HCT116 (cell line): ENCODE data around the gene RFX3. TPM values are rescaled to one million over a fixed set of nuclear protein-coding genes. Genes with fewer than 3 reads are reported as not detected.

Experiments used
- ATAC-seq: fragments of 200-7000 bp; cut with Tn5 transposase; 2 replicates; pipeline ENCODE4 v1.9.1; 2020; ENCODE audit warnings: mild to moderate bottlenecking, moderate library complexity
- BruUV-seq: library from RNA; stranded (reverse); fragments of 400-500 nt; replicated peaks from 2 replicates; lab custom pipeline; 2021; lab: Mats Ljungman, UMichigan
- CTCF ChIA-PET: fragments of 300-600 bp; sonication (Branson Sonifier 250); formaldehyde crosslinking; loops from one replicate; lab custom pipeline; 2021; ENCODE audit warnings: antibody characterized with exemption; lab: Charles Lee
- POLR2A ChIA-PET: fragments of 300-600, 350-600 bp; sonication (Branson Sonifier 250); formaldehyde crosslinking; loops from one replicate; lab custom pipeline; 2021; ENCODE audit warnings: antibody characterized with exemption; lab: Charles Lee
- RAD21 ChIA-PET, 2 experiments: fragments of 300-600 bp; sonication (Branson Sonifier 250); formaldehyde crosslinking; loops; one replicate each; lab custom pipeline; 2023; ENCODE audit warnings: low total read pairs in 2 of 2; ENCODE audit not compliant: uncharacterized antibody in 2 of 2, unreplicated experiment in 2 of 2, low non-redundant PET in 1 of 2; lab: Charles Lee
- DNase-seq: peaks from one replicate; pipeline ENCODE4 v3.0.0-alpha.2; 2010; ENCODE audit warnings: low read depth, low spot score
- H2AFZ ChIP-seq: fragments of 200-600 bp; shearing (Covaris generic), sonication (generic); 2 replicates; pipeline ENCODE4 v1.6.1; 2017; ENCODE audit warnings: low read depth, mixed run types, mixed read lengths, antibody characterized with exemption, low read length; ENCODE audit not compliant: poor library complexity, severe bottlenecking
- H3K27ac ChIP-seq: 2 replicates; pipeline ENCODE4 v1.5.1; 2012; ENCODE audit warnings: low read depth, low read length
- H3K27me3 ChIP-seq: fragments of 200-600 bp; sonication (generic); 2 replicates; pipeline ENCODE4 v1.6.1; 2016; ENCODE audit warnings: mixed run types, low read length, mixed read lengths; ENCODE audit not compliant: insufficient read depth
- H3K36me3 ChIP-seq, 2 experiments: fragments of 200-500 bp in 1 of 2; fragments of 200-600 bp in 1 of 2; sonication (Bioruptor generic) in 1 of 2; sonication (generic) in 1 of 2; 2 replicates each; pipeline versions ENCODE4 v1.5.1 to v1.6.1; 2014 to 2016; ENCODE audit warnings: low read length in 2 of 2, inconsistent platforms in 1 of 2, mixed read lengths in 1 of 2, mixed run types in 1 of 2; ENCODE audit not compliant: insufficient read depth in 2 of 2, control insufficient read depth in 1 of 2
- H3K4me1 ChIP-seq, 2 experiments: fragments of 200-600 bp in 1 of 2; sonication (generic) in 1 of 2; 2 replicates each; pipeline versions ENCODE4 v1.5.1 to v1.6.1; 2012 to 2017; ENCODE audit warnings: low read length in 2 of 2, inconsistent platforms in 1 of 2, mild to moderate bottlenecking in 1 of 2, mixed read lengths in 1 of 2, mixed run types in 1 of 2, moderate library complexity in 1 of 2; ENCODE audit not compliant: insufficient read depth in 2 of 2, control insufficient read depth in 1 of 2
- H3K4me2 ChIP-seq: fragments of 200-600 bp; sonication (generic); 2 replicates; pipeline ENCODE4 v1.6.1; 2017; ENCODE audit warnings: mixed run types, low read length, mixed read lengths
- H3K4me3 ChIP-seq, 2 experiments: fragments of 200-600 bp in 1 of 2; sonication (generic) in 1 of 2; replicated peaks in 1 of 2; 2 replicates each; pipeline ENCODE4 v1.5.1; 2011 to 2016; ENCODE audit warnings: low read length in 2 of 2, control low read depth in 1 of 2, low read depth in 1 of 2, mild to moderate bottlenecking in 1 of 2, mixed read lengths in 1 of 2, mixed run types in 1 of 2
- H3K79me2 ChIP-seq: fragments of 200-600 bp; sonication (generic); 2 replicates; pipeline ENCODE4 v1.6.1; 2017; ENCODE audit warnings: mild to moderate bottlenecking, mixed run types, low read length, moderate library complexity, mixed read lengths; ENCODE audit not compliant: insufficient read depth
- H3K9ac ChIP-seq: fragments of 200-600 bp; sonication (generic); 2 replicates; pipeline ENCODE4 v1.6.1; 2016; ENCODE audit warnings: low read length, mixed read lengths
- H3K9me2 ChIP-seq: fragments of 200-600 bp; sonication (generic), shearing (Covaris generic); 2 replicates; pipeline ENCODE4 v1.6.1; 2017; ENCODE audit warnings: mixed run types, mild to moderate bottlenecking, moderate library complexity; ENCODE audit not compliant: insufficient read depth
- H3K9me3 ChIP-seq, 2 experiments: fragments of 200-500 bp in 1 of 2; fragments of 200-600 bp in 1 of 2; sonication (Bioruptor generic) in 1 of 2; sonication (generic) in 1 of 2; 2 replicates each; pipeline ENCODE4 v1.6.1; 2014 to 2017; ENCODE audit warnings: low read length in 2 of 2, mixed read lengths in 2 of 2, inconsistent platforms in 1 of 2, low read depth in 1 of 2, mild to moderate bottlenecking in 1 of 2, mixed run types in 1 of 2, moderate library complexity in 1 of 2; ENCODE audit not compliant: control insufficient read depth in 1 of 2, insufficient read depth in 1 of 2
- H4K20me1 ChIP-seq: fragments of 200-600 bp; sonication (generic), shearing (Covaris generic); 2 replicates; pipeline ENCODE4 v1.6.1; 2017; ENCODE audit warnings: mixed run types, mild to moderate bottlenecking, moderate library complexity; ENCODE audit not compliant: insufficient read depth
- ATF3 ChIP-seq: IDR thresholded peaks from 2 replicates; pipeline ENCODE4 v1.6.1; 2012
- CBX3 ChIP-seq: IDR thresholded peaks from 2 replicates; pipeline ENCODE4 v1.6.1; 2012; ENCODE audit warnings: low read depth
- CEBPB ChIP-seq: IDR thresholded peaks from 2 replicates; pipeline ENCODE4 v1.6.1; 2012; ENCODE audit warnings: low read depth
- CTCF ChIP-seq, 3 experiments: fragments of 200-600 bp in 1 of 3; sonication (generic) in 1 of 3; IDR thresholded peaks in 2 of 3; conservative IDR thresholded peaks in 1 of 3; 2 replicates each; pipeline ENCODE4 v1.5.1; 2012 to 2017; ENCODE audit warnings: low read depth in 2 of 3, low read length in 2 of 3, antibody characterized with exemption in 1 of 3, borderline replicate concordance in 1 of 3, control low read depth in 1 of 3, mild to moderate bottlenecking in 1 of 3, mixed read lengths in 1 of 3, mixed run types in 1 of 3, moderate library complexity in 1 of 3; ENCODE audit not compliant: insufficient read depth in 1 of 3
- ELF1 ChIP-seq: IDR thresholded peaks from 2 replicates; pipeline ENCODE4 v1.6.1; 2012; ENCODE audit warnings: low read depth, borderline replicate concordance
- EZH2phosphoT487 ChIP-seq: fragments of 200-600 bp; IDR thresholded peaks from 2 replicates; pipeline ENCODE4 v1.6.1; 2018; ENCODE audit warnings: antibody characterized with exemption, borderline replicate concordance
- FOSL1 ChIP-seq: IDR thresholded peaks from 2 replicates; pipeline ENCODE4 v1.6.1; 2012; ENCODE audit warnings: low read depth
- JUND ChIP-seq: IDR thresholded peaks from 2 replicates; pipeline ENCODE4 v1.6.1; 2012
- MAX ChIP-seq: IDR thresholded peaks from 2 replicates; pipeline ENCODE4 v1.6.1; 2012
- POLR2A ChIP-seq: IDR thresholded peaks from 2 replicates; pipeline ENCODE4 v1.7.0; 2011; ENCODE audit warnings: borderline replicate concordance; ENCODE audit not compliant: insufficient read depth, insufficient read length; ENCODE audit errors: extremely low read depth
- POLR2AphosphoS5 ChIP-seq: IDR thresholded peaks from 2 replicates; pipeline ENCODE4 v1.6.1; 2011; ENCODE audit warnings: mild to moderate bottlenecking, low read depth, low read length, moderate library complexity
- SIN3A ChIP-seq: IDR thresholded peaks from 2 replicates; pipeline ENCODE4 v1.6.1; 2012; ENCODE audit warnings: low read depth
- SP1 ChIP-seq: IDR thresholded peaks from 2 replicates; pipeline ENCODE4 v1.6.1; 2012; ENCODE audit warnings: low read depth
- SRF ChIP-seq: IDR thresholded peaks from 2 replicates; pipeline ENCODE4 v1.6.1; 2012; ENCODE audit warnings: low read depth
- YY1 ChIP-seq: IDR thresholded peaks from 2 replicates; pipeline ENCODE4 v1.6.1; 2011; ENCODE audit warnings: low read length, low read depth, moderate library complexity, mild to moderate bottlenecking; ENCODE audit not compliant: insufficient replicate concordance; ENCODE audit errors: extremely low read depth
- ZFX ChIP-seq: fragments of 450-650 bp; IDR thresholded peaks from 2 replicates; pipeline ENCODE4 v1.6.1; 2017
- intact Hi-C: fragments of 100-400 bp; cut with micrococcal nuclease; formaldehyde crosslinking; loops from 2 replicates; pipeline ENCODE4 v1.10.0; 2022
- total RNA-seq: library from RNA; stranded (reverse); gene quantifications from one replicate; pipeline ENCODE4 v1.2.1, GENCODE V29; 2021; ENCODE audit not compliant: unreplicated experiment

The RFX3 gene
- total RNA-seq, 1 experiment from 2014 or later = 11.8 TPM

- TF ChIP-seq POLR2A (no peak), CTCF (IDR thresholded peaks at IDR 0.05 in 2 of 3, conservative IDR thresholded peaks at IDR 0.05 in 1 of 3; ENCODE audit: borderline replicate concordance in 1 of 3, insufficient read depth in 1 of 3, low read depth in 2 of 3, low read length in 2 of 3) (no peak), YY1 (no peak), ATF3 (no peak), POLR2AphosphoS5 (no peak), SP1 (no peak), CEBPB (no peak), JUND (no peak), SIN3A (no peak), FOSL1 (no peak), SRF (no peak), EZH2phosphoT487 (no peak), MAX (no peak), ZFX (no peak), CBX3 (no peak), ELF1 (no peak)
- TF ChIP-seq, all 23 proteins: peak for 0
- Histone ChIP-seq H3K9ac (no peak overlapping the region), H2AFZ (no peak overlapping the region), H3K4me3 (no peak overlapping the region), H3K9me3 (no peaks in the 10 kb centered on the region), H3K36me3 (no peaks in the 10 kb centered on the region), H4K20me1 (no peaks in the 10 kb centered on the region; the same call in 1 of the 2 replicates), H3K27me3 (no peaks in the 10 kb centered on the region), H3K27ac (no peak overlapping the region), H3K9me2 (no peaks in the 10 kb centered on the region), H3K4me1 (no peaks in the 10 kb centered on the region), H3K4me2 (no peak overlapping the region), H3K79me2 (no peaks in the 10 kb centered on the region; the same call in 1 of the 2 replicates)
- ATAC-seq (no peak), DNase-seq (no peak)
- intact Hi-C loops = no loop called here
- ChIA-PET POLR2A (no interaction called here), CTCF (no interaction called here), RAD21 (no interaction called here)
- no TSS peak for BruUV-seq
These were observed 25.8 kb downstream of the RFX3 start for GRCh38 chr9:3500044-3500443.
